Effector memory CD4-positive, alpha-beta T cell (primary cell): ENCODE measurements around the gene IZUMO4.

Experiments
- DNase-seq, 3 donors: peaks; one replicate each; pipeline ENCODE4 v3.0.0-alpha.2; 2020
- H3K27ac ChIP-seq: 2 replicates; pipeline ENCODE4 v1.7.0; 2013; ENCODE audit warnings: mild to moderate bottlenecking, low read length, moderate library complexity; ENCODE audit not compliant: insufficient read depth, poor library complexity, severe bottlenecking
- H3K27me3 ChIP-seq: replicated peaks from 2 replicates; pipeline ENCODE4 v1.7.0; 2013; ENCODE audit warnings: mild to moderate bottlenecking, low read length; ENCODE audit not compliant: insufficient read depth, control insufficient read depth, poor library complexity, severe bottlenecking
- H3K36me3 ChIP-seq: 2 replicates; pipeline ENCODE4 v1.7.0; 2013; ENCODE audit warnings: mild to moderate bottlenecking, low read length, moderate library complexity; ENCODE audit not compliant: control insufficient read depth, insufficient read depth
- H3K4me1 ChIP-seq: 2 replicates; pipeline ENCODE4 v1.7.0; 2013; ENCODE audit warnings: low read length, mild to moderate bottlenecking; ENCODE audit not compliant: control insufficient read depth, insufficient read depth, poor library complexity, severe bottlenecking
- H3K4me3 ChIP-seq: 2 replicates; pipeline ENCODE4 v1.7.0; 2013; ENCODE audit warnings: low read length, low read depth, mild to moderate bottlenecking; ENCODE audit not compliant: insufficient read depth, poor library complexity, severe bottlenecking
- H3K9me3 ChIP-seq: 2 replicates; pipeline ENCODE4 v1.7.0; 2013; ENCODE audit warnings: mild to moderate bottlenecking, low read length, moderate library complexity; ENCODE audit not compliant: control insufficient read depth

The IZUMO4 gene

DNA sequence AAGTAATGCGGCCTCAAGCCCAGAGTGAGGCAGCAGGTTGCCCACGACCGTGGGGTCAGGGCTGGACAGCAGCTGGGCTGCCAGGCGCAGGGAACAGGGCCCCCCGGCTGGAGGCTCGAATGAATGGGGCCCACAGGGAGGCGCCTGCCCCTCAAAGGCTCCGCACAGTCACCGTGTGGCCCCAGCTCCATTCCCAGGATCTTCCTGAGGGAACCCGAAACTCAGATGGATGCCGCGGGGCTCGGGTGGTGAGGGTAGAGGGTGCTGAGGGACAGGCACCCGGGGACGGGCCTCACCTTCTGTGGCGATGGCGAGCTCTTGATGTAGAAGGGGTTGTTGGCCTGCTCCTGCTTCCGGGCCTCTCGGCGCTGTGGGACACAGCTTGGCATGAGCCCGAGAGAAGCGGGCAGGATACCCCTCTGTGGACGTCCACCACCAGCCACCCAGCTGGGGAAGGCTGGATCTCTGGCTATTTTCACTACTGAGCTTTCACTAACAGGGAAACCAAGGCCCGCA is 19.3 kb downstream of the IZUMO4 start:
- Histone ChIP-seq H3K4me3 (no peak overlapping the region), H3K36me3 (peaks cover 92% of the 10 kb centered on the region), H3K27ac (no peak overlapping the region), H3K4me1 (no peaks in the 10 kb centered on the region), H3K27me3 (no peaks in the 10 kb centered on the region), H3K9me3 (no peaks in the 10 kb centered on the region)
- DNase-seq = no peak

DNA sequence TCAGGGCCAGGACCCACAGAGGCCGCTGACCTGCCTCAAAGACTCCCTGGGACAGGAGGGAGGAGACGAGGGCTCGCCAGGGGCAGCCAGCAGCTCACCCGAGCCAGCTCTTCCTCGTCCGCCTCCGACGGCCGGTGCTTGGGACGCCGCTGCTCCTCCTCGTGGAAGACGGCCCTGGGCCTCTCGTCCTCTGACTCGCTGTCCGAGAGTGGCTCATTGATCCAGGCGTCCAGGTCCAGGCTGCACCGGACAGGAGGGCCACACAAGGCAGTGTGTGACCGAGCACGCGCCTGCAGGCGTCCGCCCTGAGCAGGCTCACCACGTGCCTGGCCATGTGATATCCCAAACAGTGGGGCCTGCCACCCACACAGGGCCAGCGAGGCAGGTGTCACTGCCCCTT is 19.8 kb downstream of the IZUMO4 start:
- H3K4me3 ChIP-seq = no peak overlapping the region
- DNase-seq = no peak
- H3K36me3 ChIP-seq = peaks cover 92% of the 10 kb centered on the region
- H3K4me1 ChIP-seq = no peaks in the 10 kb centered on the region
- H3K9me3 ChIP-seq = no peaks in the 10 kb centered on the region
- no peak overlapping the region for H3K27ac ChIP-seq
- no peaks in the 10 kb centered on the region for H3K27me3 ChIP-seq

DNA sequence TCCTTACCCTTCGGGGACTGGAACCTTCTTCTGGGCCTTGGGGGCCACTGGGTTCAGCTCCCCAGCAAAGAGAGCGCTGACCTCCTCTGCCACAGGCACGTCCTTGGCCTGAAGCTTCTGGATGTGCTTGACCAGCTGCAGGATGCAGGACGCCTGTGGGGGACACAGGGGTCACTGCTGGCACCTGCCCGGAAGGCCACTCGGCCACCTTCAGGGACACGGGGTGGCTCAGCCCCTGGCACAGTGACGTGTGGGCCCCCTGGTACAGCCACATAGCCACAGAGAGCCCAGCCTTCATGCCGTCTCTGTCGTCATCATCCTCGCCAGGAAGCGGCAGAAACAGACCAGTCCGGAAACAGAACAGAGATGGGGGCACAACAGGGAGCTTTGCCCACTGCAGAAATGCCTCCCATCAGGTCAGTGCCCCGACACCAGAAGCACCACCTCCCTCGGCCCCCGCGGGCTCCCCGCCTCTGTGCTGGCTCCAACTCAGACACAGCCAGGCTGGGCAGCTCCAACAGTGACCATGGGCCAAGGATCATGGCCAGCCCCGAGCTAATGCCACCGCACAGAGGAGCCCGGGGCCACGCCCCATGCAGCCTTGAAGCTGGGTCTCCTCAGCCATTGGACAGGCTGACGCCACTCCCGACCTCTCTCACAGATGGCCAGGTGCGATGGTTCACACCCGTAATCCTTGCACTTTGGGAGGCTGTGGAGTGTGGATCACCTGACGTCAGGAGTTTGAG is 20.7 kb downstream of the IZUMO4 start:
- no peak for DNase-seq
- Histone ChIP-seq H3K9me3 (no peaks in the 10 kb centered on the region), H3K27ac (no peak overlapping the region), H3K27me3 (no peaks in the 10 kb centered on the region), H3K36me3 (peaks cover 92% of the 10 kb centered on the region), H3K4me1 (no peaks in the 10 kb centered on the region), H3K4me3 (no peak overlapping the region)

DNA sequence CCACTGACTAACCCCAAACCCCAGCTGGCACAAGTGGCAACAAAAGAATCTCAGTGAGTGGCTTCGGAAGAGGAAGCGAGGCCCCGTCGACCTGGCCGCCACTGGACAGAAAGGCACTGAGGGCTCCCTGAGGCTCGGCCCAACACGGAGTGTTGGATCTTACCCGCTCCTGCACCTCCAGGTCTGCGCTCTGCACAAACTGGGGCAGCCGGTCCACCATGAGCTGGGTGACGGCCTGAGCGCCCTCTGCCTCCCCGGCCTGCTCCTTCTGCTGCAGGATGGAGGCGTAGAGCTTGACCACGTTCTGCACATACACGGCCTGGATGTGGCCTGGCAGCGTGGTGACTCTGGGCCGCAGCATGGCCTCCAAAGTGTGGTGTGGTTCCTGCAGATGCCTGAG is 21.7 kb downstream of the IZUMO4 start:
- DNase-seq = no peak
- Histone ChIP-seq H3K27me3 (no peaks in the 10 kb centered on the region), H3K4me3 (no peak overlapping the region), H3K27ac (no peak overlapping the region), H3K9me3 (no peaks in the 10 kb centered on the region), H3K4me1 (no peaks in the 10 kb centered on the region), H3K36me3 (peaks cover 94% of the 10 kb centered on the region)

DNA sequence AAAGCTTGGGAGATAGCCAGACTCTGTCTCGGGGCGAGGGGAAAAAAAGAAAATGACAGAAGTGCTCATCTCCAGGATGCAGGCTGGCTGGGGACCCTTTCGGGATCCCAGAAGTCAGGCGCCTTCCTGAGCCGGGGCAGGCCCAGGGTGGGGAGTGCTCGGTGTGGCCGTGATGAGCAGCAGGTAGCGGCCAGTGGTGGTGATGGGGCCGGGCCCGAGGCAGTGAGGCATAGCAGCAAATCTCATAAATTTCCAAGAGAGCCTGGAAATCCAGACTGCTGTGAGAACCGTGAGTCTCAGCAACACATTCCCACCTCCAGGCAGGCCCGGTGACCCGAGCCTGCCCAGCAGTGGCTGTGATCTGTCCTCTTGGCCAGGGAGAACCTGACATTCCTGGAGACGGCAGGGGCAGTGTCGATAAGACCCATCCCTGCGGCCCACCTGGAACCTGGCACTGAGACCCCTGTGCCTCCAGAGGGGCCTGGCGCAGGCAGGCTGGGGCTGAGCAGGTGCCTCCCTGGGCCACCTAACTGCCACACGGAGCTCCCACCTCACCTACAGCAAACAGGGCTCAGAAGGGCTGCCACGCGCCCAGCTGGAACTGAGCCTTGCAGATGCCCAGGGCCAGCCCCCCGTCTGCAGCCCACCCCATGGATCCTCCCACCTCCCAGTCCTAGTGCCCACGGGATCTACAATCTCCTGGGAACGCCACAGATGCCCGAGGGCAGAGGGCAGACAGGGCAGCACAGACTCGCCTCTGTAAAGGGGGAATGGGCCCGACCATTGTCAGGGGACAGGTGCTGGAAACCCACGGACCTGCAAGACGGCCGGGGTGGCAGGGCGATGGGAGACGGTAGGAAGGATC is 23.4 kb downstream of the IZUMO4 start:
- H3K4me1 ChIP-seq = no peaks in the 10 kb centered on the region
- H3K27ac ChIP-seq = no peak overlapping the region
- H3K9me3 ChIP-seq = no peaks in the 10 kb centered on the region
- peaks cover 83% of the 10 kb centered on the region for H3K36me3 ChIP-seq
- no peak for DNase-seq
- H3K27me3 ChIP-seq = no peaks in the 10 kb centered on the region
- H3K4me3 ChIP-seq = no peak overlapping the region

DNA sequence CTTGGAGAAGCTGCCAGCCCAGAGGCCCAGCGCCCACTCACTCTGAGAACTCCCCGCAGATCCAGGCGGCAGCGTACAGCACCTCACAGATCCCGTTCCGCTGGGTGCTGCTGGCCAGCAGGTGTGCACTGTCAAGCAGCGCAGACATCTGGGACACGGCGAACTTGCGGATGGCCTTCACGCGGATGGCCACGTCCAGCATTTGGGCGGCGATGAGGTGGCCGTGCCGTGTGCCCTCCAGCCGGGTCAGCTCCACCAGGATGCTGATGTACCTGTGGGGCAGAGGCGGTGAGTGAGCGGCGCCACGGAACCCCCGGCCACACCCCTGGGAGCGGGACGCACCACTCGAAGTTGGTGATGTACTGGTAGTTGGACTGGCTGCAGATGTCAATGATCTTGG is 24.1 kb downstream of the IZUMO4 start:
- H3K36me3 ChIP-seq = peaks cover 77% of the 10 kb centered on the region
- H3K27me3 ChIP-seq = no peaks in the 10 kb centered on the region
- no peak overlapping the region for H3K4me3 ChIP-seq
- H3K27ac ChIP-seq = no peak overlapping the region
- H3K4me1 ChIP-seq = no peaks in the 10 kb centered on the region
- no peak for DNase-seq
- H3K9me3 ChIP-seq = no peaks in the 10 kb centered on the region

DNA sequence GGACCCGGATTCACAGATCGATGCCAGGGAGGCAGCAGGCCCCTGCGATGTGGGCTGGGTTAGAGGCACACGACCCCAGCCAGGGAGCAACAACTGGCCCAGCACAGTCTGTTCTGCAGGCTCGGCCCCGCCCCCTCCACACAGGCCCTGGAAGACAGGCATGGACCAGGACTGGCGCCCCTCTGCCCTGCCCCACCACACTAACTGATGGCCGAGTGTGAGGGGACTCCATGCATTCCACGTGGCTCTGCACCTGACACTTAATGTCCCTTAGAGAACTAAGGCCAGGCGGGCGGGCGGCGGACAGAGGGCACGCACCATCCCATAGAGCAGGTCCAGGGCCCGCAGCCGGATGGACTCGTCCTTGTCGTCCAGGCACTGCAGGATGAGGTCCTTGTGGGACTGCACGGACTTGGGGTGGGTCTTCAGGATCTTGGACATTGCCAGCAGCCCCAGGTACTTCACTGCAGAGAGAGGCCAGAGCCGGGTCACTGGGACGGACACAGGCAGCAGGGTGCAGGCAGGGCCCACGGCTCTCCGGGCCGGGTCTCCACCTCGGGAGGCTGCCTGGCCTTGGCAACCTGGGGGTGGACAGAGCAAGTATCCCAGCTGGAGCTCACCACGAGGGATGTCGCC is 24.8 kb downstream of the IZUMO4 start:
- Histone ChIP-seq H3K4me1 (no peaks in the 10 kb centered on the region), H3K9me3 (no peaks in the 10 kb centered on the region), H3K36me3 (peaks cover 74% of the 10 kb centered on the region), H3K27ac (no peak overlapping the region), H3K27me3 (no peaks in the 10 kb centered on the region), H3K4me3 (no peak overlapping the region)
- no peak for DNase-seq

DNA sequence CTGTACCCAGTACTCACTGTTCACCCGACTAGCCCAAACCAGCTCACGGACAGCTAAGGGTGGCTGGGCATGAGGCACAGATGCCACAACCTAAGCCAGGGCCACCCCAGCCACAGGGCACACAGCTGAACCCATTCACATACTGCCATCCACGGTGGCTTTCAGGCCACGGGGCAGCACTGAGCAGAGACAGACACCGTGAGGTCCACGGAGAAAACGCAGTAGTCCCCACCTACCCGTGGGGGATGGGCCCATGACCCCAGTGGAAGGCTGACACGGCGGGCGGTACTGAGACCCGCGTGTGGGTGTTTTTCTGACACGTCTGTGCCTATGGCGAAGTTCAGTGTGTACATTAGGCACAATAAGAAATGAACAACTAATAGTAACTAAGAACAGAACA is 25.5 kb downstream of the IZUMO4 start:
- peaks cover 72% of the 10 kb centered on the region for H3K36me3 ChIP-seq
- no peaks in the 10 kb centered on the region for H3K27me3 ChIP-seq
- no peak overlapping the region for H3K4me3 ChIP-seq
- H3K4me1 ChIP-seq = no peaks in the 10 kb centered on the region
- H3K27ac ChIP-seq = no peak overlapping the region
- DNase-seq = no peak
- H3K9me3 ChIP-seq = no peaks in the 10 kb centered on the region

DNA sequence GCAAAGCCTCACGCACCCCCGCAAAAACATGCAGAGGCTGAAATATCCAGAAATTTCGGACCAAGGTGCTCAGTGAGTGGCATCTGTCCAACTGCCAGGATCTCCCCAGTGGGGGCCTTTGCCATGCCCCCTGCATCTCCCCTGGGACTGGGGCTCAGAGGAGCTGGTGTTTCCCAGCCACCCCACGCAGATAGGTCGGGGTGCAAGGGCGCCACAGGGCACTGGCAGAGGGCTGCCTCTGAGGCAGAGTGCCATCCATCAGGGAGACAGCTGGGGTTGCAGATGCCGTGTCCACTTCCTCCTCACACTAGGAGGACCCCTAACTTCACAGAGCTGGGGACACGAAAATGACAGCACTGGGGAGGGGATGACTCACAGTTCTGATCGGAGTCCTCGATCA is 26.3 kb downstream of the IZUMO4 start:
- H3K27ac ChIP-seq = no peak overlapping the region
- peaks cover 72% of the 10 kb centered on the region for H3K36me3 ChIP-seq
- no peaks in the 10 kb centered on the region for H3K4me1 ChIP-seq
- H3K27me3 ChIP-seq = no peaks in the 10 kb centered on the region
- H3K9me3 ChIP-seq = no peaks in the 10 kb centered on the region
- no peak for DNase-seq
- no peak overlapping the region for H3K4me3 ChIP-seq
